Trophoblast cell (in vitro differentiated cells and primary cell): Measurements from ENCODE around the gene C13orf46.

Experiments used
- DNase-seq, 2 donors: peaks; one replicate each; pipeline ENCODE4 v3.0.0-alpha.2; 2016
- H2AFZ ChIP-seq: 2 replicates; pipeline ENCODE4 v1.6.1; 2013; ENCODE audit warnings: low read length, moderate library complexity, mild to moderate bottlenecking; ENCODE audit not compliant: insufficient read depth, poor library complexity
- H2AK5ac ChIP-seq: 2 replicates; pipeline ENCODE4 v1.6.1; 2013; ENCODE audit warnings: mild to moderate bottlenecking, low read length
- H2BK120ac ChIP-seq: 2 replicates; pipeline ENCODE4 v1.6.1; 2013; ENCODE audit warnings: low read length, mild to moderate bottlenecking, moderate library complexity; ENCODE audit not compliant: insufficient read depth, poor library complexity
- H2BK12ac ChIP-seq: 2 replicates; pipeline ENCODE4 v1.6.1; 2013; ENCODE audit warnings: mild to moderate bottlenecking, low read length, moderate library complexity
- H2BK5ac ChIP-seq: 2 replicates; pipeline ENCODE4 v1.6.1; 2013; ENCODE audit warnings: low read length, low read depth, moderate library complexity, mild to moderate bottlenecking; ENCODE audit not compliant: poor library complexity
- H3K14ac ChIP-seq: 2 replicates; pipeline ENCODE4 v1.6.1; 2013; ENCODE audit warnings: mild to moderate bottlenecking, low read length
- H3K18ac ChIP-seq: 2 replicates; pipeline ENCODE4 v1.6.1; 2013; ENCODE audit warnings: mild to moderate bottlenecking, low read length
- H3K23ac ChIP-seq: 2 replicates; pipeline ENCODE4 v1.6.1; 2013; ENCODE audit warnings: low read length
- H3K27ac ChIP-seq: 2 replicates; pipeline ENCODE4 v1.5.1; 2013; ENCODE audit warnings: low read depth, mild to moderate bottlenecking, inconsistent platforms, low read length, moderate library complexity
- H3K27me3 ChIP-seq: 2 replicates; pipeline ENCODE4 v1.6.1; 2013; ENCODE audit warnings: inconsistent platforms, mild to moderate bottlenecking, low read length, moderate library complexity; ENCODE audit not compliant: insufficient read depth
- H3K36me3 ChIP-seq, 2 experiments: 1 replicate in 1 of 2; 2 replicates in 1 of 2; pipeline ENCODE4 v1.6.1; 2013; ENCODE audit warnings: low read length in 2 of 2, mild to moderate bottlenecking in 2 of 2, moderate library complexity in 1 of 2; ENCODE audit not compliant: insufficient read depth in 2 of 2, control insufficient read depth in 1 of 2
- H3K4ac ChIP-seq: 2 replicates; pipeline ENCODE4 v1.6.1; 2013; ENCODE audit warnings: low read depth, mild to moderate bottlenecking, low read length, moderate library complexity
- H3K4me1 ChIP-seq, 2 experiments: 1 replicate in 1 of 2; 2 replicates in 1 of 2; pipeline ENCODE4 v1.6.1; 2013; ENCODE audit warnings: low read length in 2 of 2, mild to moderate bottlenecking in 2 of 2, moderate library complexity in 1 of 2; ENCODE audit not compliant: insufficient read depth in 2 of 2, control insufficient read depth in 1 of 2
- H3K4me2 ChIP-seq: 2 replicates; pipeline ENCODE4 v1.6.1; 2013; ENCODE audit warnings: inconsistent platforms, mild to moderate bottlenecking, low read length, moderate library complexity
- H3K4me3 ChIP-seq: 2 replicates; pipeline ENCODE4 v1.5.1; 2013; ENCODE audit warnings: mild to moderate bottlenecking, low read depth, low read length, inconsistent platforms
- H3K79me1 ChIP-seq: one replicate; pipeline ENCODE4 v1.6.1; 2013; ENCODE audit warnings: low read length
- H3K79me2 ChIP-seq: 2 replicates; pipeline ENCODE4 v1.6.1; 2013; ENCODE audit warnings: low read length, mild to moderate bottlenecking; ENCODE audit not compliant: control insufficient read depth, insufficient read depth, poor library complexity
- H3K9ac ChIP-seq: 2 replicates; pipeline ENCODE4 v1.6.1; 2013; ENCODE audit warnings: mild to moderate bottlenecking, low read length
- H3K9me3 ChIP-seq: 2 replicates; pipeline ENCODE4 v1.6.1; 2013; ENCODE audit warnings: low read depth, mild to moderate bottlenecking, control low read depth, inconsistent platforms, low read length; ENCODE audit not compliant: insufficient read depth
- H4K12ac ChIP-seq: 2 replicates; pipeline ENCODE4 v1.6.1; 2013; ENCODE audit warnings: low read depth, mild to moderate bottlenecking, low read length, moderate library complexity
- H4K8ac ChIP-seq: 2 replicates; pipeline ENCODE4 v1.6.1; 2013; ENCODE audit warnings: low read depth, mild to moderate bottlenecking, low read length, moderate library complexity
- H4K91ac ChIP-seq: one replicate; pipeline ENCODE4 v1.6.1; 2013; ENCODE audit warnings: low read depth, mild to moderate bottlenecking, low read length, moderate library complexity
- WGBS: extraction: QIAGEN DNeasy Blood & Tissue Kit; methylation state at CpG from one replicate; pipeline ENCODE4 v1.1.7; 2013; ENCODE audit warnings: missing lambda C conversion rate; ENCODE audit not compliant: insufficient read length, insufficient coverage; ENCODE audit errors: extremely low coverage; 5-methylcytosine and 5-hydroxymethylcytosine counted together

The C13orf46 gene

DNA sequence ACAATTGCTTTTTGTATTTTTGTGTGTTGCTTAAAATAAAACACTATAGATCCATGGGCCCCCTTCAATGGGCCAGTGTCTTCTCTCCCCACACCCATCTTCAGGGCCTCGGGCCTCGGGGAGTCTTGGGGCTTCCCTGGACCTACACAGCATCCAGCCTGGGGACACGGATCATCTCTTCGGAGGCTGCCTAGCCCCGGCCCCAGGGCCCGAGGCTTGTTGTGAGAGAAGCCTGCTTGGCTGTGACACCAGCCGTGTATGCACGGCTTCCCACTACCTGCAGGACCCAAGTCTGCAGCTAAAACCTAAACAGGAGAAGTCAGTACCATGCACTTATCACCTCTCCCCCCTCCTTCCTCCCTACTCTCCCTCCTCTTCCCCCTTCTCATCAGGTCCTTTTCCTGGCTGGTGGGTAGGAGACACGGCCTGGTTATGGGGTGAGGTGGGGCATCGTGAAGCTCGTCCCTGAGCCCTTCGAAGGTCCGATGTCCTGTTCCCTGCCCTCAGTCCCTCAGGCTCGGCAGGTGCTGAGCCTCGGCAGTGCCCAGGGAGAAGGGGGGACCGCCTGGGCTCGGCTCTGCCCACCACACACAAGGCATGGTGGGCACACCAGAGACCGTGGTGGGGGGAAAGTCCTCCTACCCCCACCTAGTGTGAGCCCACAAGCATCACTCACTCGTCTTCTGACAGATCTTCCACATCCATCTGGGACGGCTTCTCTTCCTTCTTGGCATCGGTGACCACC lies 9.5 kb downstream of the C13orf46 start:
- Histone ChIP-seq H3K27ac (no peak overlapping the region), H3K4me1 (no peaks in the 10 kb centered on the region), H3K36me3 (peaks cover 0 to 4% of the 10 kb centered on the region in 2 experiments), H2BK5ac (no peak overlapping the region), H3K9ac (no peak overlapping the region), H3K79me1 (no peaks in the 10 kb centered on the region), H3K14ac (no peak overlapping the region), H3K79me2 (no peaks in the 10 kb centered on the region), H4K12ac (no peak overlapping the region), H3K4me2 (no peak overlapping the region), H4K8ac (no peak overlapping the region), H4K91ac (no peak overlapping the region), H3K9me3 (peaks cover 24% of the 10 kb centered on the region), H2AFZ (no peak overlapping the region), H3K4me3 (no peak overlapping the region), H2BK120ac (no peak overlapping the region), H3K23ac (no peak overlapping the region), H2AK5ac (no peak overlapping the region), H2BK12ac (no peak overlapping the region), H3K27me3 (no peaks in the 10 kb centered on the region), H3K4ac (no peak overlapping the region), H3K18ac (no peak overlapping the region)
- DNase-seq = no peak
- WGBS = no CpG with 5 or more reads among the region's 21 CpGs

DNA sequence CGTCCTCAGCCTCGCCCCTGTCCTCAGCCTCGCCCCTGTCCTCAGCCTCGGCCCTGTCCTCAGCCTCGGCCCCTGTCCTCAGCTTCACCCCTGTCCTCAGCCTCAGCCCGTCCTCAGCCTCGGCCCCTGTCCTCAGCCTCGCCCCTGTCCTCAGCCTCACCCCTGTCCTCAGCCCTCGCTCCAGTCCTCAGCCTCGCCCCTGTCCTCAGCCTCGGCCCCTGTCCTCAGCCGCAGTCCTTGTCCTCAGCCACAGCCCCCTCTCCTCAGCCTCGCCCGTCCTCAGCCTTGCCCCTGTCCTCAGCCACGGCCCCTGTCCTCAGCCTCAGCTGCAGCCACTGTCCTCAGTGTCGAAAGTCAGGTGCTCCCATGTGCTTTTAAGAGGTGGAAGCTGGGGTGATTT lies 10.5 kb downstream of the C13orf46 start:
- Histone ChIP-seq H3K79me1 (no peaks in the 10 kb centered on the region), H3K4me1 (no peaks in the 10 kb centered on the region), H3K27ac (no peak overlapping the region), H3K23ac (no peak overlapping the region), H2BK120ac (no peak overlapping the region), H3K27me3 (no peaks in the 10 kb centered on the region), H3K9me3 (peaks cover 30% of the 10 kb centered on the region), H3K4me2 (no peak overlapping the region), H3K36me3 (no peaks in the 10 kb centered on the region), H2BK12ac (no peak overlapping the region), H2AFZ (no peak overlapping the region), H4K8ac (no peak overlapping the region), H2AK5ac (no peak overlapping the region), H3K18ac (no peak overlapping the region), H3K14ac (no peak overlapping the region), H3K4me3 (no peak overlapping the region), H2BK5ac (no peak overlapping the region), H3K9ac (no peak overlapping the region), H3K4ac (no peak overlapping the region), H4K12ac (no peak overlapping the region), H4K91ac (no peak overlapping the region), H3K79me2 (no peaks in the 10 kb centered on the region)
- DNase-seq = no peak
- WGBS = no CpG with 5 or more reads among the region's 16 CpGs

DNA sequence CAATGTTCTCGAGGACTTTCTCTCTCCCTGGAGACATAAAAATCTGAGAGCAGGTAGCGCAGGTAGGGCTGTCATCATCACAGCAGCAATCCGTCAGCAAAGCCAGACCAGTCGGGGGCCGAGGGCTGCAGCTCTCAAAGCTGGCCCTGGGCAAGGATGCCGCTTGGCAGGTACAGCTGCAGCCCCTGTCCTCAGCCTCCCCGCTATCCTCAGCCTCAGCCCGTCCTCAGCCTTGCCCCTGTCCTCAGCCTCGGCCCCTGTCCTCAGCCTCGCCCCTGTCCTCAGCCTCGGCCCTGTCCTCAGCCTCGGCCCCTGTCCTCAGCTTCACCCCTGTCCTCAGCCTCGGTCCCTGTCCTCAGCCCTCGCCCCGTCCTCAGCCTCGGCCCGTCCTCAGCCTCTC lies 10.9 kb downstream of the C13orf46 start:
- no peak for DNase-seq

DNA sequence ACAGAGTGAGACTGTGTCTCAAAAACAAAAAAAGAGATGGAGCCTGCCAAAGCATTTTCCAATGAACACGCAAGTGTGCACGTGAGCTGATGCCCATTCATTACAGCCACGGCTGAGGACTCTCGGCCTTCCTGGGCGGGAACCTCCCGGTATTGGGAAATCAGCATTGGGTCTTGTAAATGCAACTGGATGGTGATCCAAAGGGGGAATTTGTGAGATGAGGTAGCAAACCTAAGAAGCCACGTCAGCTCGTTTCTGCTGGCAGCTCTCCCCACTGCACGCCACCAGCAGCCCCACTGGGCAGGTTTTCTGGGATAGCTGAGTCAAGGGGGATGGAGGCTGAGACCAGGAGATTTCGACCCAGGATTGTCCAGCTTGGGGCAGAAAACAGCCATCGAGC lies 11.5 kb downstream of the C13orf46 start:
- Histone ChIP-seq H3K23ac (no peak overlapping the region), H3K79me1 (no peaks in the 10 kb centered on the region), H3K9ac (no peak overlapping the region), H2BK120ac (no peak overlapping the region), H3K9me3 (peaks cover 24% of the 10 kb centered on the region), H2AK5ac (no peak overlapping the region), H3K27ac (no peak overlapping the region), H3K27me3 (no peaks in the 10 kb centered on the region), H3K14ac (no peak overlapping the region), H3K4me2 (no peak overlapping the region), H2AFZ (no peak overlapping the region), H2BK12ac (no peak overlapping the region), H4K8ac (no peak overlapping the region), H2BK5ac (no peak overlapping the region), H3K4me1 (no peaks in the 10 kb centered on the region), H4K12ac (no peak overlapping the region), H4K91ac (no peak overlapping the region), H3K4me3 (no peak overlapping the region), H3K79me2 (no peaks in the 10 kb centered on the region), H3K18ac (no peak overlapping the region), H3K4ac (no peak overlapping the region), H3K36me3 (no peaks in the 10 kb centered on the region)
- no peak for DNase-seq
- no CpG with 5 or more reads among the region's 11 CpGs for WGBS

More for the DNA sequence above, 10.9 kb downstream of the C13orf46 start:
- Histone ChIP-seq H3K23ac (no peak overlapping the region), H2AK5ac (no peak overlapping the region), H3K4ac (no peak overlapping the region), H4K91ac (no peak overlapping the region), H3K27me3 (no peaks in the 10 kb centered on the region), H2BK12ac (no peak overlapping the region), H4K8ac (no peak overlapping the region), H2BK120ac (no peak overlapping the region), H3K14ac (no peak overlapping the region), H3K27ac (no peak overlapping the region), H3K4me3 (no peak overlapping the region), H2AFZ (no peak overlapping the region), H3K18ac (no peak overlapping the region), H3K9me3 (peaks cover 29% of the 10 kb centered on the region), H3K79me2 (no peaks in the 10 kb centered on the region), H3K9ac (no peak overlapping the region), H3K4me1 (no peaks in the 10 kb centered on the region), H4K12ac (no peak overlapping the region), H2BK5ac (no peak overlapping the region), H3K36me3 (no peaks in the 10 kb centered on the region), H3K79me1 (no peaks in the 10 kb centered on the region), H3K4me2 (no peak overlapping the region)
- no CpG with 5 or more reads among the region's 17 CpGs for WGBS
